ENCODE results near the gene GPRIN2. TPM values are rescaled to one million over a fixed set of nuclear protein-coding genes. Genes with fewer than 3 reads are reported as not detected.
"Not testable (repeated sequence)": the region's sequence is repeated elsewhere in the genome, so short reads cannot be mapped to it uniquely, and the experiment has no call there.

The GPRIN2 gene
- total and polyA plus RNA-seq, 5 donors: not detected

DNA sequence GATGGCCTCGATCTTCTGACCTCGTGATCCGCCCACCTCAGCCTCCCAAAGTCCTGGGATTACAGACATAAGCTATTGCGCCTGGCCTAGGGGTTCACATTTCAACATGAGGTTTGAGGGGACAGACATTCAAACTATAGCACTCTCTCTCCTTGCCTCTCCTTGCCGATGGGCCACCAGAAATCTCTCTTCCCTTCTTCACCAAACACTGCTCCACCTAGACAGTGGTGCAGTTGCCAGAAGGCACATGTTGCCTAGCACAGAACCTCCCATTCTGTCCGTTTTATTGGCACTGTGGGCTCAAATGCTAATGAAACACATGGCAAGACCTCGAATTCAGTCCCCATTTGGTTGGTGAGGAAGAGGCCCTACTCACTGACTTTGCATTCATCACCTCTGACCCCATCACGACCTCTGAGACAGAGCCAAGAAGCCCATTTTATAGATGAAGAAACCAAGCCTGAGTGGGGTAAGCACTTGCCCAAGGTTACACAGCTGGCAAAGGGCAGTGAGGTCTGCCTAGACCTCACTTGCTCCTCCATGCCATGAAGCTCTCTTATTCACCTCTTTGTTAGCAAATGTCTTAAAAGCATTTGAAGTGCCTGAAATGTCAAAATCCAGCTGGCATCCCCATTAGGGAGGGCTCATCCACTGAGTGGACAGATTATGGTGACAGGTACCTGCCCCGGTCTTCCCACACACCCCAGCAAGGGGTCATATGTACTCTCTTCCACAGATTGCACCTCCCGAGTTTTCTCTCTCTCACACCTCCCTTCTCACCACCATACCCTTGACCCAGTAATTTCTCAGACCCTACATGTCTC, 34.0 kb downstream of the GPRIN2 start:
- no peaks in the 10 kb centered on the region for H3K9me3 ChIP-seq (ENCODE audit: control insufficient read depth, low read length)
- no peak for DNase-seq
- no peak overlapping the region for H3K27ac ChIP-seq (ENCODE audit: low read length)
- H3K4me1 ChIP-seq (ENCODE audit: control insufficient read depth, insufficient read depth, low read length): no peaks in the 10 kb centered on the region
- peak in 1 of 2 donors; percentile 1 for ATAC-seq
- WGBS: 89% methylated on average over 10 of the region's 10 CpGs
- H3K27me3 ChIP-seq (ENCODE audit: control insufficient read depth, insufficient read depth): no peaks in the 10 kb centered on the region
- intact Hi-C loops (cut with DNase I): no loop called here
- H3K4me3 ChIP-seq (ENCODE audit: low read length): no peak overlapping the region

DNA sequence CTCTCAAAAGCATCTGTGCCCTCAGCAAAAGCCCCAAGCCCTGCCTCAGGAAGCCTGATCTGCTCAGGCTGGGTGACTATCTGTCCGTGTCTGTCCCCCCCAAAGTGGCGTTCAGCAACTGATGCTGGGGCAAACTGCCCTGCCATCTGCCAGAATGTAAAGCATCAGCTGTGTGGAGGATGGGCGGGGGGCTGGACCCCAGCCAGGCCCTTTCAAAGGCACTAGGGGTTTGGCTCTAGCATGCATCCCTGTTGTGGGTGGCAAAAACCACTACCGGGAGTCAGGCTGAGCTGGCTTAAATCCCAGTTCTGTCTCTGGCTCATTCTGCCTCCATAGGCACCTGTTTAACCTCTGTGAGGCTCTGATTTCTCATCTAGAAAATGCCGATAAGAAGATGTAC, 35.5 kb downstream of the GPRIN2 start:
- ATAC-seq (no peak), DNase-seq (peak in 2 of 3 donors; percentile 10 to 52)
- WGBS: 52% methylated on average over 5 of the region's 5 CpGs

DNA sequence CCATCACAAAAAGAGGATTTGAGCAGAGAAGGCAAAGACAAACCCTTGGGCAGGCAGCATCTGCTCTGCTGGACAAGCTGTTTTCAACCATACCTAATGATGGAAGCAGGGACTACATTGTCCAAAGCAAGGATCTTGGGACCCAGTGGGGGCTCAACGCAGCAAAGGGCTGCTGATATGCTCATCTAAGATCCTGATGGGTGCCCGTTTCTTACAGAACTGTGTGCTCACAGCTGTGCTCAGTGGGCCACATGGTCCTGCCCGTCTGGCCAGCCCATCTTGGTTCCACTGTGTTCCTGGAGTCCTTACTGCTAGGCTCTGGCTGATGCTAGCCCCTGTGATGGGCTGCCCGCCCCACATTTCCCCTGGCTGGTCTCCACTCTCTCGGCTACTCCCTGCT, 36.1 kb downstream of the GPRIN2 start:
- Histone ChIP-seq H3K27me3 (ENCODE audit: control insufficient read depth, insufficient read depth) (no peaks in the 10 kb centered on the region), H3K4me3 (ENCODE audit: low read length) (no peak overlapping the region), H3K9me3 (ENCODE audit: control insufficient read depth, low read length) (no peaks in the 10 kb centered on the region), H3K4me1 (ENCODE audit: control insufficient read depth, insufficient read depth, low read length) (no peaks in the 10 kb centered on the region), H3K27ac (ENCODE audit: low read length) (no peak overlapping the region)
- 84% methylated on average over 5 of the region's 5 CpGs for WGBS
- DNase-seq (peak in 2 of 3 donors; percentile 4 to 48), ATAC-seq (no peak)
- intact Hi-C loops (cut with DNase I): no loop called here

More for the DNA sequence above, 35.5 kb downstream of the GPRIN2 start:
- Histone ChIP-seq H3K27ac (ENCODE audit: low read length) (no peak overlapping the region), H3K4me1 (ENCODE audit: control insufficient read depth, insufficient read depth, low read length) (no peaks in the 10 kb centered on the region), H3K4me3 (ENCODE audit: low read length) (no peak overlapping the region), H3K9me3 (ENCODE audit: control insufficient read depth, low read length) (no peaks in the 10 kb centered on the region), H3K27me3 (ENCODE audit: control insufficient read depth, insufficient read depth) (no peaks in the 10 kb centered on the region)
- intact Hi-C loops (cut with DNase I): no loop called here

DNA sequence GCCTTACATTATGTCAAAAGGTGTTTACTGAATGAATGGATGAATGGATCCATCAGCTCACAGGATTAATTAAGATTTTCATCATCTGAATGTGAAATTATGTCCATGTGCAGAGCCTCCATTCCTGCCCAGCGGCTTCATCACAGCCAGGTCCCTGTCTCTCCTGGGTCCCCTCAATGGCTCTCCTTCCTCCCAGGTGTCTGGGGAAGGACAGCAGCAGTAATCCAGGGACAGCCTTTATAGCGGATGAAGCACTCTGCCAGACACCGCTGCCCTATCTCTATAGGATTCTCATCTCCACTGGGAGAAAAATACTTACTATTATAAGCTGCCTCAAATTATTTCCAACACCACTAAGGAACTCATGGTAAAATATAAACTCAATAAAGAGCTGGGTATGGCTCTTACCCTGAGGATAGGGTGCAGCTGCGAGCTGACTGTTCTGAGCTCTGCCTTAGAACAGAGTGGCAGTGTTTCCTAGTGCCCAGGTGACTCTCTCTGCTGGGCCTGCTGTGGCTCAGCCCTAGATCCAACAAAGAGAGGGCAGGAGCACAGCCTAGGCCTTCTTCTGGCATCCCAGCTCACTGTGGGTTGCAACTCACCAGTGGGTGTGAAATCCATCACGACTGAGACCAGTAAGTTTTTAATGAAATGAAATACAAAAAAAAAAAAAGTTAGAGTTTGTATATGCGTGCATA, 38.3 kb downstream of the GPRIN2 start:
- DNase-seq (peak in 1 of 3 donors; percentile 2), ATAC-seq (no peak)
- Histone ChIP-seq H3K27ac (ENCODE audit: low read length) (no peak overlapping the region), H3K9me3 (ENCODE audit: control insufficient read depth, low read length) (no peaks in the 10 kb centered on the region), H3K4me3 (ENCODE audit: low read length) (no peak overlapping the region), H3K4me1 (ENCODE audit: control insufficient read depth, insufficient read depth, low read length) (no peaks in the 10 kb centered on the region), H3K27me3 (ENCODE audit: control insufficient read depth, insufficient read depth) (no peaks in the 10 kb centered on the region)
- intact Hi-C loops (cut with DNase I): no loop called here
- 84% methylated on average over 6 of the region's 6 CpGs for WGBS

DNA sequence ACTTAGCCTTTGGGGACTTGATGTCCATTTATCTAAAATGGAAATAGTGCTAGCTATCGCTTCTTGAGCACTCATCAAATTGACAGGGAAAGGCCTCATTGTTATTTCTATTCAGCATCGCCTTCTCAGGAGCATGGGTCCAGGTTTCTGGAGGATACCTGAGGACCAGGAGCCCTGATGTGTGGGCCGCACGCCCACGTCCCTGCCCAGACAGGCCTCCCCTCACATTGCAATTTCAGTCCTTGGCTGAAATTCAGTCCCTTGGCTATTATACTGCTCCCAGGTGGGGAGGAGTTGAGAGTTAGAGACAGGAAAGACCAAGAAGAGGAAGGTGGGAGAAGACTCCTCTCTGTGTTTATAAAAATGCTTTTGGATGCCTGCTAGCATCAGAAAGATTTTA, 38.9 kb downstream of the GPRIN2 start:
- Histone ChIP-seq H3K4me1 (ENCODE audit: control insufficient read depth, insufficient read depth, low read length) (no peaks in the 10 kb centered on the region), H3K4me3 (ENCODE audit: low read length) (no peak overlapping the region), H3K9me3 (ENCODE audit: control insufficient read depth, low read length) (no peaks in the 10 kb centered on the region), H3K27ac (ENCODE audit: low read length) (no peak overlapping the region), H3K27me3 (ENCODE audit: control insufficient read depth, insufficient read depth) (no peaks in the 10 kb centered on the region)
- DNase-seq (peak in 1 of 3 donors; percentile 2), ATAC-seq (no peak)
- WGBS: 90% methylated on average over 5 of the region's 5 CpGs
- intact Hi-C loops (cut with DNase I): no loop called here

DNA sequence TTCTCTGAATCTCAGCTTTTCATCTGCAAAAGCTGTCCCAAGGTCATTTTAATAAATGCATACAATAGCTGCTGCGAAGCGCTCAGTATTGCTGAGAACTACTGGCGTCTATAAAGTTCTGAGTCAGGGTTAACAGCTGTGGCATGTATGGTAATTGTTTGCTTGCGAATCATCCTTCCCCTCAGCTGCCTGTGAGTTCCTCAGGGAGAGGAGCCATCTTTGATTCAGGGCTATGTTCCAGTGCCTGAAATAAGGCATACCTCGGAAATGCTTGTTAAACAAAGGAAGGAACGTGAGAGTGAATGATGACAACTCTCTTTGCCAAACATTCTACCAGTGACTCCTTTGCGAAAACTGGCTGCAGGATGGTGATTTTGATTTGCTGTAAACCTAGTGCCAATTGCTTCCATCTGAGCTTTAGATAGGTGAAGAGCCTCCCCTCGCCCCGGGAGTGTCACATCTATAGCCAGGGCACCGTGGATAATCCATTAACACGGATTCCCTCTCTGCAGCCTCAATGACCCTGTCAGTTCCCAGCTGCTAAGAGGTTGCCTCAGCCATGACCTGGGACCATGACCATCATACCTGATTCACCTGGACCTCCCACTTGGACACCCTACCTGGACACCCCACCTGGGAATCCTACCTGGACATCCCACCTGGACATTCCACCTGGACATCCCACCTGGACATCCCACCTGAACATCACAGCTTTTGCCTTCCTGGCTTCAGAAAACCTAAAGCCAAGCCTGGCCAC, 39.6 kb downstream of the GPRIN2 start:
- no peaks in the 10 kb centered on the region for H3K27me3 ChIP-seq (ENCODE audit: control insufficient read depth, insufficient read depth)

DNA sequence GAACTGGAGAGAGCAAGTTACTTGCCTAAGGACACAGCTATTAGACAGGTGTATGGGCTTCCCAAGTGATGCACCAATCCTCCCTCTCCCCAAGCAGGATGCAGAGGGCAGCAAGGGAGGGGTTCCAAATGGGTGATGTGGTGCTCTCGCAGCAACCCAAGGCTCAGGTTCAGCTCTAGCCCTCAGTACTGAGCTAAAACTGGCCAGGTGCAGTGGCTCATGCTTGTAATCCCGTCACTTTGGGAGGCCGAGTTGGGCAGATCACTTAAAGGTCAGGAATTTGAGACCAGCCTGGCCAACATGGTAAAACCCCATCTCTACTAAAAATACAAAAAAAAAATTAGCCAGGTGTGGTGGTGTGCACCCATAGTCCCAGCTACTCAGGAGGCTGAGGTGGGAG, 40.7 kb downstream of the GPRIN2 start:
- ATAC-seq: no peak

More for the DNA sequence above, 39.6 kb downstream of the GPRIN2 start:
- H3K4me3 ChIP-seq (ENCODE audit: low read length): no peak overlapping the region
- H3K4me1 ChIP-seq (ENCODE audit: control insufficient read depth, insufficient read depth, low read length): no peaks in the 10 kb centered on the region
- peak in 1 of 2 donors; percentile 17 for ATAC-seq
- peak in 1 of 3 donors; percentile 5 for DNase-seq
- no peak overlapping the region for H3K27ac ChIP-seq (ENCODE audit: low read length)
- 62% methylated on average over 11 of the region's 11 CpGs for WGBS
- no peaks in the 10 kb centered on the region for H3K9me3 ChIP-seq (ENCODE audit: control insufficient read depth, low read length)
- intact Hi-C loops (cut with DNase I): no loop called here

DNA sequence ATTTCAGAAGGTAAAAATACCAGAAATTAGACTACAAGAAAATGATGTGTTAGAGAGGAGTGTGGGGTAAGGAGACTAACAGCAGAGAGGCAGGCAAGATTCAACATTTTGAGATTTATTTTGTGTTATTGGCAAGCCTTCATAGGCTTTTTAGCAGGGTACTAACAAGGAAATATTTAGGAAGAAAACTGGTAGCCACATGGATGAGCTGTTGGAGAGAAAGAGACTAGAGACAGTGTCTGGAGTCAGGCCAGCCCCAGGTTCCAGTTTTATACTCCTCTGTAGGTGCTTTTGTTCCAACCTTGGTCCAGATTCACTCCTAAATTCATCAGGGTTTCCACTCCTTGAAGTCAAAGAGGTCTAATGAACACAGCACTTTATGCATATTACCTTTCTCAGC, 41.1 kb downstream of the GPRIN2 start:
- Histone ChIP-seq H3K27ac (ENCODE audit: low read length) (no peak overlapping the region), H3K4me1 (ENCODE audit: control insufficient read depth, insufficient read depth, low read length) (no peaks in the 10 kb centered on the region), H3K9me3 (ENCODE audit: control insufficient read depth, low read length) (no peaks in the 10 kb centered on the region), H3K27me3 (ENCODE audit: control insufficient read depth, insufficient read depth) (no peaks in the 10 kb centered on the region), H3K4me3 (ENCODE audit: low read length) (no peak overlapping the region)
- DNase-seq (peak in 1 of 3 donors; percentile 3), ATAC-seq (no peak)
- intact Hi-C loops (cut with DNase I): no loop called here

More for the DNA sequence above, 40.7 kb downstream of the GPRIN2 start:
- H3K4me3 ChIP-seq (ENCODE audit: low read length): no peak overlapping the region
- peak in 2 of 3 donors; percentile 6 to 14 for DNase-seq
- H3K4me1 ChIP-seq (ENCODE audit: control insufficient read depth, insufficient read depth, low read length): no peaks in the 10 kb centered on the region
- no peak overlapping the region for H3K27ac ChIP-seq (ENCODE audit: low read length)
- H3K9me3 ChIP-seq (ENCODE audit: control insufficient read depth, low read length): no peaks in the 10 kb centered on the region
- WGBS: 89% methylated on average over 3 of the region's 3 CpGs
- intact Hi-C loops (cut with DNase I): no loop called here
- no peaks in the 10 kb centered on the region for H3K27me3 ChIP-seq (ENCODE audit: control insufficient read depth, insufficient read depth)

DNA sequence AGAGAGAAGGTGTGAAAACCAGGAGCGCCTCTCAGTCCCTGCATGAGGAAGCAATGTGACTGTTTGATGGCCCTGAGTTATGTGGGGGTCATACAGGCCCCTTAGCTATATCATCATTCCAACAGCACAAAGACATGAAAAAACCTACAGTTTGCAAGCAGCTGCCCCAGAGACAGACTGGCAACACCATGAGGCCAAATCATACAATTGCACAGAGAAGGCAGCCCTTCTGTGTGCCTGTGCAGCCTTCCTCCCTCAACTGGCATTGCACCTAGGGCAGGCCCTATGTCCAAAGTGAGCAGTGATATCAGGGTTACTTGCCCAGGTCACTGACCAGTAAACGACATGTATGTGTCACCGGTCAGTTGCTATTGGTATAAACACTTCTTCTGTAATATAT, 41.6 kb downstream of the GPRIN2 start:
- DNase-seq: no peak
- 79% methylated on average over 3 of the region's 3 CpGs for WGBS
- Histone ChIP-seq H3K9me3 (ENCODE audit: control insufficient read depth, low read length) (no peaks in the 10 kb centered on the region), H3K27me3 (ENCODE audit: control insufficient read depth, insufficient read depth) (no peaks in the 10 kb centered on the region), H3K4me3 (ENCODE audit: low read length) (no peak overlapping the region), H3K4me1 (ENCODE audit: control insufficient read depth, insufficient read depth, low read length) (no peaks in the 10 kb centered on the region), H3K27ac (ENCODE audit: low read length) (no peak overlapping the region)
- peak in 1 of 2 donors; percentile 12 for ATAC-seq
- intact Hi-C loops (cut with DNase I): no loop called here

DNA sequence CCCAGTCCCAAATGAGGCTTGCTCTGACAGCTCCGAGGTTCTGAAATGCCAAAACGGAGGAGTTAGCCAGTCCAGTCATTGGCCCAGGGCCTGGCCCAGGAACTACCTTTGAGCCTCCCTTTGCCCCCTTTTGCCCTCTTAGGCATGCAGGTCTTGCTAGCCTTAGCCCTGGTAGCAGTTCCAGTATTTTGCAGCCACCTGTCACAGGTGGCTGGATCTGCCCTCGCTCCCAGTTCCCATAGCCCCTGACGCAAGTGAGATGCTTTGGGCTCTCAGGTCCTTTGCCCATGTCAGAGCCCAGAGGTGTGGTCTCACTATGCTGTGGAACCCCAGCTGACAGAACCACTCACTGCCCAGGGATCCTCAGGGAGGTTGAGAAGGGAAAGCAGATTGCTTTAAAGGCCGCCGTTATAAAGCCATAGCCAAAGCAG, 42.0 kb downstream of the GPRIN2 start:
- Histone ChIP-seq H3K4me3 (ENCODE audit: low read length) (no peak overlapping the region), H3K27me3 (ENCODE audit: control insufficient read depth, insufficient read depth) (no peaks in the 10 kb centered on the region), H3K27ac (ENCODE audit: low read length) (no peak overlapping the region), H3K4me1 (ENCODE audit: control insufficient read depth, insufficient read depth, low read length) (no peaks in the 10 kb centered on the region), H3K9me3 (ENCODE audit: control insufficient read depth, low read length) (no peaks in the 10 kb centered on the region)
- peak in 1 of 2 donors; percentile 17 for ATAC-seq
- peak in 2 of 3 donors; percentile 3 to 21 for DNase-seq
- intact Hi-C loops (cut with DNase I): no loop called here
- 76% methylated on average over 6 of the region's 6 CpGs for WGBS

DNA sequence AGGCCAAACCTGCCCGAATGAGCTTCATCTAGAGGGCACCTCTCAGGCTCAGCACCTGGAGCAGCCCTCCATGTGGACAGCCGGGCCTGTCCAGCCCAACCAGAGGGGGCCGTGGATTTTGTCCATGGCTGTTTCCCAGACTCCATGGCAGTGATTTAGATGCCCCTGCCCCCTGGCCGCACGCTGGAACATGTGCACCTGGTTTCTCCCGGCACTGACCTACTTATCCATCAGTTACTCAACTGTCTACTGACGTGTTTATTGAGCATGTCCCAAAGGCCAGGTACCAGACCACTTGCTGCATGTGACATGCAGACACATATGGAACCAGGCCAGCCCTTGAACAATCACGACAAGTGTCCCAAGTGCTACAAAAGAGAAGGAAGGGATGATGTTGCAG, 43.1 kb downstream of the GPRIN2 start:
- H3K4me1 ChIP-seq (ENCODE audit: control insufficient read depth, insufficient read depth, low read length); H3K27me3 ChIP-seq (ENCODE audit: control insufficient read depth, insufficient read depth); intact Hi-C loops (cut with DNase I); H3K9me3 ChIP-seq (ENCODE audit: control insufficient read depth, low read length); H3K4me3 ChIP-seq (ENCODE audit: low read length); DNase-seq; ATAC-seq; H3K27ac ChIP-seq (ENCODE audit: low read length): not testable (repeated sequence)
- WGBS: no CpG with 5 or more reads among the region's 8 CpGs
